A673 (cell line): ENCODE results near the gene RSPH9.

ENCODE experiments used
- CTCF ChIP-seq: fragments of 300-800, 200-600 bp; sonication (generic); conservative IDR thresholded peaks from 2 replicates; pipeline ENCODE4 v1.5.1; 2017; ENCODE audit warnings: low read depth, mild to moderate bottlenecking, antibody characterized with exemption, low read length, moderate library complexity, mixed read lengths
- EZH2 ChIP-seq: fragments of 200-600 bp; sonication (generic); IDR thresholded peaks from 2 replicates; pipeline ENCODE4 v1.6.1; 2017; ENCODE audit warnings: borderline replicate concordance, low read depth, mild to moderate bottlenecking, mixed read lengths, antibody characterized with exemption, low read length; ENCODE audit not compliant: poor library complexity, severe bottlenecking

GRCh38 chr6:43702171-43702533 lies 57.3 kb downstream of the RSPH9 start:
- TF ChIP-seq CTCF (no peak), EZH2 (no peak)
